ENCODE data around the gene CACNA1C.

CACNA1C gene

GRCh38 chr12:2411011-2411410 is 358.2 kb downstream of the CACNA1C start:
- DNase-seq (ENCODE audit: insufficient read length, low spot score) (no peak), FAIRE-seq (no peak)
- no peak for TF ChIP-seq CTCF (IDR thresholded peaks at IDR 0.05; ENCODE audit: insufficient read depth, missing control alignments)

DNA sequence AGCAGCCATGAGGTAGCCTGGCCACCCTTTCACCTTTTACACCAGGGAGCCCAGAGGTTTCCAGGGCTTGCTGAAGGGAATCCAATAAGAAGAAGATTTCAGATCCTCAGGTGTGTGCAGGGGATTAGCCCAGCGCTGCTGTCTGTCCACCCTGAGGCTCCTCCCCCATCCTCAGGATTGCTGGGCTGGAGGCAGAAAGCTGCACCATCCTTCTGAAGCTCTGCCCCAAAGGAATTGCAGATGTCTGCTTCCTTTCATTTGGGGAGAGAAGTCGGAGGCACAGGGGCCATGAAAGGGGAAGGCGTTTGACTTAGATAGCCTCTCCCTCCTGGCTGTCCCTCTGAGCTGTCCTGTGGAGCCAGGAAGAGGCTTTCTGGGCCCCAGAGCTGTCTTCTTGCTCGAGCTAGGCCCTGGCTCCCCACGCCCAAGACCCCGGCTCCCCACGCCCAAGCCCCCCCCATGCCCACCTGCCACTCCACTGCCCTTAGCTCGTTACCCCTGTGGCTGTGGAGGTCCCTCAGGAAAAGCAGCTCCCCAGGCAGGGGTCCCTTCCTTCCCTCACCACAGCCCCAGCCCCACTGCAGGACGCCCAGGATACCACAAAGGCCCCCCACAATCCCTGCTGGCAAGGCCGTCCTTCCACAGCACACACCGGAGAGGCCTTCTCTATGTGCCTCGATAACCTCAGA is 359.0 kb downstream of the CACNA1C start:
- FAIRE-seq (no peak), DNase-seq (ENCODE audit: insufficient read length, low spot score) (peak; percentile 72)
- TF ChIP-seq CTCF (IDR thresholded peaks at IDR 0.05; ENCODE audit: insufficient read depth, missing control alignments) = no peak

- TF ChIP-seq CTCF (IDR thresholded peaks at IDR 0.05; ENCODE audit: insufficient read depth, missing control alignments) = no peak
- FAIRE-seq (no peak), DNase-seq (ENCODE audit: insufficient read length, low spot score) (no peak)
Measured at GRCh38 chr12:2412305-2412643, 359.5 kb downstream of the CACNA1C start.

DNA sequence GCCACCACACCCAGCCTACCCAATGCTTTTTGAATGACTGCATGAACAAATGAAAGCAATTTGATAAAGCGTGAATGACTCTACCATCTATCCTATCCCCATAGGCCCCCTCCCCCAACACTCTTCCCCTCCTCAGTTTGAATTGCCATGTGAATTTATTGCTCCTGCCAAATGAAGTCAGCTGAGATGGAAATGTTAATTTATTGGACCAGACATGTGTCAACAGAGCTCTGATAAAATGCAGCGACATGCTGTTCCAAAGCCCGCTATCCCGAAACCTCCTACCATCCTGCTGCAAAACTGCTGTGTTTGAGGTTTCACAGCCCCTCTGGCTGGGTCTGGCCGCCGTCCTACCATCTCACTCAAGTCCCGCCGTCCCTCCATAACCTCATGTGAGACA is 360.5 kb downstream of the CACNA1C start:
- no peak for TF ChIP-seq CTCF (IDR thresholded peaks at IDR 0.05; ENCODE audit: insufficient read depth, missing control alignments)
- no peak for DNase-seq (ENCODE audit: insufficient read length, low spot score)

DNA sequence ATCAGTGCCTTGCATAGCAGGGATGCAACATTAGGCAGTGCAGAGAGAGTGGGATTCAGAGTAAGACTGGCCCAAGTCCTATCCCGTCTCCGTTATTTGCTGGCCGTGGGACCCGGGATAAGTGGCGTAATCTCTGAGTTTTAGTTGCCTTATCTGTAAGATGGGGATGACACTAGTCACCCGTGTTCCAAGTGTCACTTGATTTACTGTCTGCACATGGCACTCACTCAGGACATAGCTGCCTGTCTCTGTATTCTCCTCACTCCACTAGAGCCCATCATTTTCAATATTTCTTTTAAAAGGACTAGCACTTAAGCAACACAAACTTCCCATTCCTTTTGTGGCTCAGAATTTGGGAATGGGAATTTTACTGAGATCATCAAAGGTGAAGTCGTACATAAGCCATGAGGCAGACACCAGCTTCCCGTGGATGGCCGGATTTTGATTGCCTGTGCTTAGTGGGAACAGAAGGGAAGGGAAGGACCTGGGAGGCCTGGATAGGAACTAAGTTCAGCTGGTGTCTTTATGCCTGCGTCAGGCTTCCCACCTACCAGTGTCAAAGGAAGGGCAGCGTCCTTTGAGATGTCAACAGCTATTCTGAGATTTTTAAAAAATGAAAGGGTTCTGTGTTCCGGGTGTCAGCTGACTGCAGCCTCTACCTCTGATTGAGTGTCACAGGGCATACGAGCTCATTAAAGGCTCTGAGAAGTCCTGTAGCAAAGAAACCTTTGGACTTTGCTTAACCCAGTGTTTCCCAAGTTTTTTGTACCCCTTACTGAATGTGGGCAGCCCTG is 361.4 kb downstream of the CACNA1C start:
- no peak for TF ChIP-seq CTCF (IDR thresholded peaks at IDR 0.05; ENCODE audit: insufficient read depth, missing control alignments)
- FAIRE-seq = no peak
- DNase-seq (ENCODE audit: insufficient read length, low spot score) = no peak

More for the DNA sequence above, 360.5 kb downstream of the CACNA1C start:
- no peak for FAIRE-seq

GRCh38 chr12:2414810-2415567 is 362.2 kb downstream of the CACNA1C start:
- DNase-seq (ENCODE audit: insufficient read length, low spot score) = no peak
- no peak for FAIRE-seq
- TF ChIP-seq CTCF (IDR thresholded peaks at IDR 0.05; ENCODE audit: insufficient read depth, missing control alignments) = no peak

All from D721Med (cell line).